ENCODE data around the gene DAB1.

DAB1 gene

DNA sequence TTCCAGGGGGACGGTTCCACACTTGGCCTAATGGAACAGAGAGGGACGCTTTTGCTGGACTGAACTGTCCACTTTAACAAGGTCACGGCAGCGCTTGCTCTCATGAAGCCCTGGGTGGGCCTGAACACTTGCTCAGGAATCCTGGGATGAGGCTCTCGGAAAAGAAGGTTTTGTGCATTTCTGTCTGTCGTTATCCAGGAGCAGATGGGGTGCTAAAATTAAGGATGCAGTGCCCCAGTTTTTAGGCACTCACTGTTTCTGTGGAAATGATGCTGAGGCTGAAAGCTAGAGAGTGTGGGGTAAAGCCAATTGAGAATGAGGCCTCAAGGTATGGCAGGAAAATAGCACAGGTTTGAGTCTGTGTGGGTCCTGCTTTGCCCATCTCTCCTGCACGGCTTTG is 111.0 kb downstream of the DAB1 start:
- no peak for DNase-seq

DNA sequence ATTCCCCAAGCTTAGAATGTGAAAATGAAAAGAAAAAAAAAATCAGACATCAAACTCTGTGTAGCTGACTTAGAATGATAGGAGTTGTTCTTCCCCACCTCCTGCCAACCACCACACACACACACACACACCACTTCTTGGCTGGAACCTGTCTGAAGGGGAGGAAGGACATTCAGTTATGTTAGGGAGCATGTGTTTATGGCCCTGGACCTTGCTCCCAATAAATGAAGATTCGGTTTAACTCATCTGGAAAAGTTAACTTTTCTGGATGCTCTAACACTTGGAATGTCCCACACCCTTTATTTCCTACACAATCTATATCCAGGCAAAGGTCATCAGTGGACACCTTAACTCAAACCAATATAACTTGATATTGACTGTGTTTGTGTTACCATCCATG is 112.4 kb downstream of the DAB1 start:
- no peak for DNase-seq

DNA sequence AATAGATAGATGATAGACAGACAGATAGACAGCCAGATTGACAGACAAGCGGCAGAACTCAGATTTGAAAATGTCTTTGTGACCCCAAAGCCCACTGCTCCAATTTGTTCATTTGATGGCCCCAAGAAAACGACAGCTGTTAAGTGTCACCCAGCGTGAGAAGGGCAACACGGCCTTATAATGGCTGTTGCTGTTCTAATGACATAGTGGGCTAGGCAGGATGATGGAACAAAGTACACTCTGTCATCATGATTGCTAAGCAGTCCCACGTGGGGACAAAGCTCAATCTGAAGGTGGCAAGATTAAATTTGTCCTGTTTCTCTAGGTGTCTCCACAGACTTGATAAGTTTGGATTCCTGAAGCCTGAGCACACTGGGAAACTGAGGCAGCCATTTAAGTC is 112.9 kb downstream of the DAB1 start:
- no peak for DNase-seq

DNA sequence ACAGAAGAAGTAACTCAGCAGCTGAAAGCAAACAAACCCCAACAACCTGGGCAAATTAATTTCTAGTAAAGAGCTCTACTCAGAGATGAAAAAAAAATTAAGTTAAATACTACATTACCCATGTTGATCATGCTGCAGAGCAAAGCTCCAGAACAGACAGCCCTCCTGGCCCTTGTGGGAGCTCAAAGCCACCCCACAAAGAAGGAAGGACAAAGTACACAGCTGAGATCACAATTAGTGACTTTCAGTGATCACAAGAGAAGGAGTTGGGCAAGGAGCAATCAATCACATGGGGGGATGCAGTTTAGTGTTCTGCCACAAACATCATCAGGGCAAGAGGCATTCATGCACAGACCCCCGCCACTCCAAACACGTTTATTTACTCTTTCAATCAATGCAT is 114.2 kb downstream of the DAB1 start:
- DNase-seq, result no peak

DNA sequence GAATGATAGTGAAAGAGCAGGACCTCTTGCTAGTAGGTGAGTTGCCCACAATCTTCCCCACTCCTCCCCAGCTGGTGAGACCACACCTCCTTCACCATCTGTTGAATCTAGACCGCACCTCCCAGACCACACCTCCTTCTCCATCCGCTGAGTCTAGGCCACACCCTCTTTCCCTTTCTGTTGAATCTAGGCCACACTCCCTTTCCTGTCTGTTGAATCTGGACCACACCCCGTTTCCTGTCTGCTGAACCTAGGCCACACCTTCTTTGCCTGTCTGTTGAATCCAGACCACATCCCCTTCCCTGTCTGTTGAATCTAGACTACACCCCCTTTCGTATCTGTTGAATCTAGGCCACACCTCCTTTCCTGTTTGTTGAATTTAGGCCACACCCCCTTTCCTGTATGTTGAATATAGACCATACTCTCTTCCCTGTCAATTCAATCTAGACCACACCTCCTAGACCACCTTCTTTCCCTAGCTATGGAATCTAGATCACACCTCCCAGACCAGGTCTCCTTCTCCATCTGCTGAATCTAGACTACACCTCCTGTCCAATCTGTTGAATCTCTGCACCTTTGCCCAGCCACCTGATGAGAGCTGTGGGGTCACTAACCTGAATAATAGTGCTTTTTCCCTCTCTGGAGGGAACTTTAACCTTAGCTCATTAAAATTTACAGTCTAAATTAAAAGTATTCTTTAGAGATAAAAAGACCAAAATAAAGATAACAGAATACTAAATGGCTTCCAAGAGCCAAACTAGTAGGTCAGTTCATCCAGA is 116.3 kb downstream of the DAB1 start:
- peak; percentile 42 for DNase-seq

DNA sequence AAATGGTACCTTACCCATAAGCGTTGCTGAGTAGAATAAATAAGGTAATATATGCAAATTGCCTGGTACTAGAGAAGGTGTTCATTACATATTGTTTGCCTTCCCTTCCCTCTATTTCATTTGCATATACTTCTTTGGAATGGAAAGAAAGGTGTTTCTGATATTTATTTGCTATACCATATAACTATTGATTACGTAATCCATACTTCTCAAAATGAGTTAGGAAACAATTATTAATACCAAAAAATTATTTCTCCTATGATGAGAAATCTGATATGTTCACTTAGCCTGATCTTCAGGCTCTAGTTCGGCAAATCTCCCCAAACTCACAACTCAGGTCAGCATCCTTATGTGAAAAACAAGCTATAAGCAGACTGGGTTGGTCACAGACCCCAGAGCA is 119.3 kb downstream of the DAB1 start:
- DNase-seq, result no peak

DNA sequence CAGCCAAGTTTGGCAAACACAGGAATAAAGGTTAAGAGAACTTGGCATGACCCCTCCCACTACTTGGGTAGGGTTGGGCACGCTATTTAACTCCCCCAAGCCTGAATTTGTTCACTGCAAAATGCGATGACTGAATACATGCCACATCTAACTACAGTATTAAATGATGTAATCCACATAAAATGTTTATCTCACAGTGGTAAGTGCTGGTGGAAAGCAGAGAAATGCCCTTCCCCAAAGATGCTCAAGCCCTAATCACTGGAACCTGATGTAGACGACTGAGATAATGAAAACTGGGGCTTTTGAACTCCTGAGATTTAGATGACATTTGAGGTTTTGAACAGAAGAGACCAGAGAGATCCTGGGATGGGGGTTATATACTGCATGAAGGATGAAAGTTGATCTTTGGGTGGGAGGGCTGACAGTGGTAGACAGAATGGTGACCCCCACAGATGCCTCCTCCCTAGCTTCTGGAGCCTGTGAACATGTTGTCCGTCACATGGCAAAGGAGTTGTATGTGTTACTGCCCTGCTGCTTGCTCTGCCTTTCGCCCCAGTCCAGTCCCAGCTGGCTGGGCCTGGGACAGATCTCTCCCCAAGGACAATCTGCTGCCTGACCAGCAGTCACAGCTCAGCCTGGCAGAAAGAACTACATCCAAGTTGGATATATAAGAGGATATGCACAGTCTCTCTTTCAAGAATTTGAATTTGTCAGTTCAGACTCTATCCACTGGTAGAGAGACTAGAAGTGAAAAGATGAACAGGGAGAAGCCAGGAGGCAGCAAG is 120.9 kb downstream of the DAB1 start:
- DNase-seq, result no peak

DNA sequence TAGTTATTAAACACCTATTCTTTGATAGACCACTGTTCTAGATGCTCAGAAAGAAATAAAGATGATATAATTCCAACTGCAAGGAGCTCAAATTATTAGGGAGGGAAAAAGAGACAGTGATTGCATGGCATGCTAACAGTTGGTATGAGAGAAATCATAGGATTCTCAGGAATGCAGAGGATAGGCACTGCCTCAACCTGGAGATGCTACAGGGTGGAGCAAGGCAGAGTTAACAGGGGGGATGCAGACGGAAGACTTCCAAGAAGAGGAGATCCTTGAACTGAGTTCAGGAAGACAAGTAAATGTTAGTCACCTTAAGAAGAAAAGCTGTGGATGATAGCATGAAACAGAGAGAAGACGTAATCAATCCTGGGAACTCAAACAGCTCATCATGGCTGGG is 123.7 kb downstream of the DAB1 start:
- DNase-seq, result no peak

DNA sequence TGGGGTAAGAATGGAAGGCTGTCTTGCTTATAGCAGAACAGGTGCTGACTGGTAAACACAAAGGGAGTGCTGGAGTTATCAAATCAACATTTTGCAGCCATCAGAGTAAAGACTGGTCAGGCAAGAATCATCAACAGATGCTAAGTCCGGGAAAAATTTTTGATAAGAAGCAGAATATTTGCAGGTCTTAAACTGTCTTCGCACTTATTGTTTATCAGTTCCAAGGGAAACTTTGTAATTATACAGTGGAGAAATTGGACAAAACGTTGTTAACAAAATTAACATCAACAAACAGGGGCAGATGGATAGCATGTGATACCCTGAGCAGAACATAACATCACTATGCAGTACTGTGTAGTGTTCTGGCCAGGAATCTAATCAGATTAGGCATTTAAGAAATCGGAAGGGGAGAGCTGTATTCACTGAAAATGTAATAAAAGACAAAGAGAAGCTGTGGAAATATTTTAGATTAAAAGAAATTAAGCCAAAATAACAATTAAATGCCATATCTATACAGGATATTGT is 127.1 kb downstream of the DAB1 start:
- no peak for DNase-seq

DNA sequence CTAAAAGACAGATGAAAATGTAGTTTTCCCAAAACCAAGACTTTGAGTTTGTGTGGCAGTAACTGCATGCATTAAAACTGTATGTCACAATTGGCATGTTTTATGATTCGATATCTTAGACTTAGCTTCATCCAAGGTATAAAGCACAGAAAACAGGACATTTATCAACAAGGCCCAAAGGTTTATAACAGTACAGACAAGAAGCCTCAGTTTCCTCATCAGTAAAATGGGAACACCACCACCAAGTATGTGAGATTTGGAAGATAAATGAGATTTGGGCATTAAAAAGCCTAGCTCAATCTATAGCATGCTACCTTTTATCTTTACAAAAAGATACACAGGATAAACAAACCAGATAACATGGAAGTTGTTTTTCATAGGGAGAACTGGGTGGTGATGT is 128.5 kb downstream of the DAB1 start:
- no peak for DNase-seq

DNA sequence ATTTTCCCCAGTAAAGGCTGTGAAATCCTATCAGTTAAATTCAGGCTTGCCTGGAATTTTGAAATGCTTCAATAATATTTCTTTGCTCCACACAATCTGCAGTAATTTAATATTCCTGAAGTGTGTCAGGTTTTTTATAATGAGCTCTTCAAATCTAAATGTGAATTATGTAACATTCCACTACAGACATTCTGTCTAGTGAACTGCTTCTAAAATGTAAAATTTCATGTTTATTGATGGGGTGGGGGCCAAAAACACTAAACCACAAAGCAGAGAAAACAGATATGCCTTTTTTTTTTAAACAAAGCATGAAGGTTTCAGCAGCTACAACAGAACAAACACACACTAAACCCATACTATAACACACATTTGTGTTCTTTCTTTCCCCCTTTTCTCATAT is 129.7 kb downstream of the DAB1 start:
- DNase-seq, result no peak

DNA sequence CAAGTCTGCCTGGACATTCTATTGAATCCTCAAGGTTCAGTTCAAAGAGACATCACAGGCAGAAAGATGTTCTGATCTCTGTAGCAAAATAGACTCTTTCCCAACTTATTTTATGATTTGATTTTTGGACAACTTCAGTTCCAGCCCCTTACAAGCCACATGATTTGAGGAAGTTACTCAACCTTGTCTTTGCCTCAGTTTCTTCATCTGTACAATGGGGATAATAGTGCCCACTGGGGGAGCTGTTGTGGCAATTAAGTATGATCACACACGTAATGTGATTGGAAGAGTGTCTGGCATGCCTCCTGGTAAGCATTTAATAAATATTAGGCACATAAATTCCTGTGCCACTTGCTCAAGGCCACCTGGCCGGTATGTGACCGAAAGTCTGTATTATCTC is 130.6 kb downstream of the DAB1 start:
- no peak for DNase-seq

DNA sequence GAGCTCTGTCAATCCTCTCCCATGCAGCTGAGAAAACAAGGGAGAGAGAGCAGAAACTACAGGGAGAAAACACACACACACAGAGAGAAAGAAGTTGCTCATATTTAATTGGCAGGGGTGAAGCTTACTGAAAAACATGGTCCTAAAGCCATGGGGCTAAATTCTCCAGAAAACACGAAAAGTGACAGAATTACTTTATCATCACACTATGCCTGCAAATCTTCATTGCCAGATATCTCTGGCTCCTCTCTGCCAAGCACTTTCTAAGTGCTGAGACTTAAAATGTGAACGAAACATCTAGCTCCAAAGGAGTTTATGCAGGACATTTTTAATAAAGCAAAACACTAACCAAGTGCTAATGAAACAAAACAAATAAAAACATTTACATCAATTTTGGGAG is 134.1 kb downstream of the DAB1 start:
- no peak for DNase-seq

DNA sequence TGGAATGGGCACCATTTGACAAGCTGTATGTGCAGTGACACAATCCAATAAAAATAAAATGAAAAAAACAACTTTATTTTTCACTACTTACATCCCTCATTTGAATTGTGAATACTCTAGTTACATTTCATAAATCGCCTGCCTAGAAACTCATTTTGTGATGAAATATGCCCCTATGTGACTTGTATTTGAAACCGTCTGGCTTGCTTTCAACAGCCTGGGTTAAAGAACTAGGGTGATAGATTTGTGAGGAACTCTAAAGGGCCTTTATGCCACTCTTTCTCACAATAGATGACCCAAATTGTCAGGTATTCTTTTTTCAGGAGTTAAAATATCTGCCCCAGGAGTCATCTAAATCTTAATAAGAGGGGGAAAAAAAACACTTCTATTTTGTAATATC is 137.9 kb downstream of the DAB1 start:
- no peak for DNase-seq

DNA sequence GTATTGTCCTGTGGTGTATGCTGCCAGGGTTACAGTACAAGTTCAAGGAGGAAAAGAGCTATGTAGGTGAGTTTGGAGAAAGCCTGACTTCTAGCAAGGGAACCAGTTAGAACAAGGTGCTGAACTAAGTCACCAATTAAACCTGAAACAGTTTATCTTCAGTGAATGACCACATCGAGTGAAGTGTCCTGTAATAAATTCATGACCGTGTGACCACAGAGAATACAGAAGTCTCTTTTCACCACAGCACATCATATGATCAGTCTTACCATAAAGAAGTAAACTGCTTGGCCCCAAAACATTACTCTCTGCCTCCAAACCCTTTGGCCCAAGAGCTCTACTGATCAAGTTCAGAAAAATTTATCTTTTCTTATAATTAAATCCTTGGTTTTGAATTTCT is 141.4 kb downstream of the DAB1 start:
- DNase-seq, result no peak

DNA sequence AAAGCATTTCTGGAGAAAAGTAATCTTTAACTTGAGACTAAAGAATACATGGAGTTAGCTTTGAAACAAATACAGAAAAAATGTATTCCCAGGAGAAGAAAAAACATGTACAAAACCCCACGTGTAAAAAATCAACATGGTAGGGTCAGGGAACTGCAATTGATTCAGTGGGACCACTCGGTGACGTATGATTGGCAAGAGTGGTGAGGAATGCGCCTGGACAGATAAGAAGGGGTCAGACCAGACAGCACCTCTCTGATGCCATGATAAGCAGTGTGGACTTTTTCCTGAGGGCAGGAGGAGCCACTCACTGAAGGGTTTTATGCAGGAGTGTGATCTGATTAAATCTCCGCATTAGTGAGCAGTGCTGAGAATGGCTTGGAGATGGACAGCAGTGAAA is 142.5 kb downstream of the DAB1 start:
- no peak for DNase-seq

DNA sequence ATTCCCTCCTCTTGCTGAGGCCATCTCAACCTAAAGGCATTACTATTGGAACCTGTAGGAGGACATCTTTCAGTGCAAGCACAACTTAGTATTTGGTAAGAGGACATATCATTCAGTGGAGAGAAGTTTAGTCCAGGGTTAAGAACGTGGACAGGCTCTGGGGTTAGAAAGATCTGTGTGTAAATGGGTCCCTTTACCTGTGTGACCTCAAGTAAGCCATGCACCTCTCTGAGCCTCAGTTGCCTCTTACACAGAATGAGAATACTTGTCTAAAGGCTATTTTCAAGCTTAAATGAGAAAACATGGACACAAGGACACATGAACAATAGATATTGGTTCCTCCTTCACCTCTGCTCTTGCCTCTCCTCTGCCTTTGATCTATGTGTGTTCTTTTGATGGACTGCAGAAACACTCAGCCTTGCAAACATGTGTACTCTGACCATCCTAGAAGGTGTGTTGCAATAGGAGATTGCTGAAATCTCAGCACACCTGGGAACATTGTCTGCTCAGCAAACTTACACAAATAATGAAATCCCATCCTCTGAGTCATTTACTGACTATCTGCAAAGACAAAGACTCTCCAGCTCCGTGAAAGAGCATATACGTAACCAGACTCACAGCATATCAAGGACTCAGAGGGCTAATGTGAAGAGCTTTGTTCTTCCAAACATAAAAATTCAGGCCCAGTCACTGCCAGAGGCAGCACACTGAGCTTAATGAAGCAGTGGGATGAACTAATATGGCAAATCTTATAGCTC is 143.8 kb downstream of the DAB1 start:
- DNase-seq, result no peak

DNA sequence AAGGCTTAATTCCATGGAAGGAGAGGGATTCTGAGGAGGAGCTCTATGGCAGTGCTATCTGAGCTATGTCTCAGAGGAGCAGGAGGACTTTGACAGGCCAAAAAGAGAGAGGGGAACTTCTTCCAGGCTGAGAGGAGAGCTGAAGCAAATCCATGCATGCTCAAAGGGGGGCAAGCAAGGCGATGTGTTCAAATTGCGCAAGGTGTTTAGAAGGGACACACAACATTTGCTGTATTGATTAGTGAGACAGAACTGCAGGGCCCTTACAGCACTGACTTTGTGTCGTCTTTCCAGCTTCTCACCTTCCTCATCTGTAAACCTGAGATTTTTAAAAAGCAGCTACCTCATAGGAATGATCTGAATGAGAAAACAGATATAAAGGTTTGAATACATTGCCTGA is 145.3 kb downstream of the DAB1 start:
- DNase-seq, result no peak

DNA sequence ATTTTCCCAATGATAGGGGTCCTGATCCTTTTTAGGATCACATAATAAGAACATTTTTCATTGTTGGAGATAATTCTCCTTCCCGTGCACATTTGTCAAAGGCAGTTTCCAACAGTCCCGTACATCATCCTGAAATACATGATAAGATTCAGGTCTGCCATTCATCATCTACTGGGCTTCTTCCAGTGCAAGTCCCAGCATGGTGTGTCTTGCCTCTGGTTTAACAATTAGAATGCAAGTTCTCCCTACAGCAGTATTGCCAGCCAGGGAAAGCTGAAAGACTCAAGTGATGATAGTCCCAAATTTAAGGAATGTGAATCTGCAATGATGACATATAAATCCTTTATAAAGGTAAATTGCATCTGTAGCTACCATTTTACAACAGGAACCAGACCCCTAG is 146.2 kb downstream of the DAB1 start:
- DNase-seq, result no peak

DNA sequence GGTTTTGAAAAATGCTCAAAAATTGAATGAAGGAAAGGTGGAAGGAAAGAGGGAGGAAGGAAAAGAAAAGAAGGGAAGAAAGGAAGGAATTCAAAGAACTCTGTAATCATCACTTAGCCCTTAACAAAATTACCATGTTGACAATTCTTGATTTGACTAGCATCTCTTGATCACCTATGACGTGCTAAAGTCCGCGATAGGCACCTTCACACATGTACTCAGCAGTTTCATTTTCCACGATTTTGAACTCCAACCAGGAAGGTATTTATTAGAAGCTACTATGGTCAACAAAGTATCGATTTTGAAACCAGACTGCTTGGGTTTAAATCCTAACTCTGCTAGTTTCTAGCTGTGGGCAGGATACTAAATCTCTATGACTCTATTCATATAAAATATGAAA is 146.9 kb downstream of the DAB1 start:
- no peak for DNase-seq

DNA sequence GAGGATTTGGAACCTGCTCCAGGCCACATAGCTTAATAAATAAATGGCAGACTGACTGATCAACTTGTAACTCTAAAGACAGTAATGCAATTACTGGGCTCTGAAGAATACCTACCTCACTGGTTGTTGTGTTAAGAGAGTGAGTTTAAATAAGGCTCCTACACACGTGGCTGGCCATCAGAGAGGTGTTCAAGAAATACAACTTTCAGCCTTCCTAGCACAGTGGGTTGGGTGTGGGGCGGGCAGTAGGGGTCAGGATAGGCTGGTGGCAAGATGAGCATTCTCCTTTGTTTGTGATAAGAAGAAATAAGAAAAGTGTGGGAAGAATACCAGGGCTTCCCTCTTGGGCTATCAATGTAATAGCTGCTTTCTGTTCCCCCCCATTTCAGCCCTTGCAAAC is 151.3 kb downstream of the DAB1 start:
- DNase-seq, result no peak

DNA sequence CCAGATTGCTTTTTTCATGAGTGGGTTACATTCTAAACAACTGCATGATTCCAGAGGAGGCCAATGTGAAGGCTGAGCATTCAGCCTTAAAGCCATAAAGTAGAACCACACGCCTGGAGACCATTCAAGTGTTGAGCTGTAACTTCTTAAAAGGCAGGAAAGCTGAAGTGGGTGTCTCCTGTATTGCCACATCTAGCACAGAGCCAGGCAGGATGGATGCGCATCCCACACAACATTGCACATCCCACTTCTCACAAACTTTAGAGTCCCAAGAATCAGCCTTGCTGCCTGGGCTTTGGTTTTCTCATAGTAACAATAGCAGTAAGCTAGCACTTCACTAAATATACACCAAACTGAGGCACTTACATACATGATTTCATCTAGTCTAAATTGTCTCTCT is 151.7 kb downstream of the DAB1 start:
- DNase-seq, result no peak

DNA sequence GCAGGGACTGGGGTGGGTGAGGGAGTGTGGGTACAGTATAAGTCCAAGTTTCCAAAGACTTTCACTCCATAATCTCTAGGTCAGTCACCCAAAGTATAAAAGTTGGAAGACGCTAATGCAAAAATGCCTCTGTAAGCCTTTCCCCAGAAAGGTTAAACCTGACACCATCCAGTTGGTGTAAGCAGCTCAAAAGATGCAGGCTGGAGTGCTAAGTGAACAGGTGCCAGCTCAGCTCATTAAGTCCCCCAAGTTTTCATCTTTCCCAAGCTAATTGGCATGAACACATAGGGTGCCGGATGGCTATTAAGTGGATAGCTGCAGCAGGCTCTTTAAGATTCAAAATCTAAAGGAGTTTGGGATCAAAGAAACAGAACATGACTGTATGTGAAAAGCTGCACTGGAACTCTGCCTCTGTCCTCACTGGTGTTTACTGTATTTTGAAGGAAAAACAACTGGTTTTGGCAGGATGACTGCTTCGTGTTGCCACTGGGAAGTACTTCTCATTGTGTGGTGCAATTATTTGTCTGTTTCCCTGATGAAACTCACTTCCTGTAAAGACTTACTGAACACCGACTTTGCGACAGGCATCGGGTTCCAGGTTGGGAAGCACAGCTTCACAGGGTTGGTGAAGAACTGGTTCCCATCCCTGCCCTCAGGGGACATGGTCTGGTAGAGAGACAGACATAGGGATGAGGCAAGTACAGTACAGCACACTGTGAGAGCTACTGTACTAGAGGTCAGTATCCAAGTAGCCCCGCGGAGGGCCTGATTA is 152.7 kb downstream of the DAB1 start:
- DNase-seq, result no peak

Measured in effector CD4-positive, alpha-beta T cell (primary cell).